IPS-18c (cell line): ENCODE data around the gene FAM47C.
"Not testable (repeated sequence)": the region's sequence is repeated elsewhere in the genome, so short reads cannot be mapped to it uniquely, and the experiment has no call there.

Experiments used
- H3K4me3 ChIP-seq: 2 replicates; pipeline ENCODE4 v1.7.0; 2013; ENCODE audit warnings: low read depth, mild to moderate bottlenecking, low read length, moderate library complexity; ENCODE audit not compliant: insufficient read depth
- H3K9me3 ChIP-seq: one replicate; pipeline ENCODE4 v1.6.1; 2013; ENCODE audit warnings: mild to moderate bottlenecking, low read length, moderate library complexity; ENCODE audit not compliant: control insufficient read depth, insufficient read depth

FAM47C gene

GRCh38 chrX:37047776-37048175, 39.6 kb downstream of the FAM47C start:
- Histone ChIP-seq H3K4me3 (no peak overlapping the region), H3K9me3 (no peaks in the 10 kb centered on the region)

DNA sequence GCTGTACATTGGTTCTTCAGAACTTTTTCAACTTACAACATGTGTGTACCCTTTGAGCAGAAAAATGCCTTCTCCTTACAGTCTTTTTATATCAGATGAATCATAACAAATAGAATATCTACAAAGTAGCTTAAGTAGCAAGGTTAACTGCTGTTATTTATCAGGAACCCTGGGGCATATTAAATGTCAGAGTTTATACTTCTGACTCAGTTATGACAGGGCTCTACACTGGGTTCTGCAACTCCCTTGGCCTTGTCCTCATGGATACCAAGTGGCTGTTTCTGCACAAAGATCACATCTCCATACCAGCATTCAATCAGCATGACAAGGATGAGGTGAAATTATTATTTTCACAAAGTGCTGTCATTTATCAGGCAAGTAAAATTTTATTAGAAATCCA, 49.4 kb downstream of the FAM47C start:
- H3K4me3 ChIP-seq, H3K9me3 ChIP-seq: not testable (repeated sequence)

- no peak overlapping the region for H3K4me3 ChIP-seq
- no peaks in the 10 kb centered on the region for H3K9me3 ChIP-seq
Observed at GRCh38 chrX:37060999-37061398, 52.8 kb downstream of the FAM47C start.
